ENCODE measurements around the gene TIMELESS. TPM values are rescaled to one million over a fixed set of nuclear protein-coding genes. Genes with fewer than 3 reads are reported as not detected.

The TIMELESS gene
- total and polyA plus RNA-seq, 10 of the 15 experiments (the other 5 are each of a cell fraction or from before 2014, with no cell fraction given), result 5.8 to 57.8 (median 31.8) TPM

DNA sequence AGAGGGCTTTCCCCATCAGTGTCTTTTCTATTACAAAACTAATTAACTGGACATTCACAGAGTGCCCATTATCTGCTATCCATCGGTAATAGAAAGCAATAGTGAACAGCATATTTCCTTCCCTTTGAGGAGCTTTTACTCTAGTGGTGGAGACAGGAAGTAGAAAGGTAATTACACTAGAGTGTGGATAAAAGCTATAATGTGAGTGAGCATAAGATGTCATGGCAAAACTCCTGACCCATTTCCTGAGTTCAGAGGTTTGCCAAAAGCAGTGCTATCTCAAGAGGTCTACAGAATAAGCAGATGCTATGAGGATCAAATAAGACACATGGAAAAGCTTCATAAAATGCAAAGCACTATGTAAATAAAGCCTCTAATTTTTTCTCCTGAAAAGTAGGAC lies 24.0 kb downstream of the TIMELESS start (continued):
- TF ChIP-seq, protein P1, sequence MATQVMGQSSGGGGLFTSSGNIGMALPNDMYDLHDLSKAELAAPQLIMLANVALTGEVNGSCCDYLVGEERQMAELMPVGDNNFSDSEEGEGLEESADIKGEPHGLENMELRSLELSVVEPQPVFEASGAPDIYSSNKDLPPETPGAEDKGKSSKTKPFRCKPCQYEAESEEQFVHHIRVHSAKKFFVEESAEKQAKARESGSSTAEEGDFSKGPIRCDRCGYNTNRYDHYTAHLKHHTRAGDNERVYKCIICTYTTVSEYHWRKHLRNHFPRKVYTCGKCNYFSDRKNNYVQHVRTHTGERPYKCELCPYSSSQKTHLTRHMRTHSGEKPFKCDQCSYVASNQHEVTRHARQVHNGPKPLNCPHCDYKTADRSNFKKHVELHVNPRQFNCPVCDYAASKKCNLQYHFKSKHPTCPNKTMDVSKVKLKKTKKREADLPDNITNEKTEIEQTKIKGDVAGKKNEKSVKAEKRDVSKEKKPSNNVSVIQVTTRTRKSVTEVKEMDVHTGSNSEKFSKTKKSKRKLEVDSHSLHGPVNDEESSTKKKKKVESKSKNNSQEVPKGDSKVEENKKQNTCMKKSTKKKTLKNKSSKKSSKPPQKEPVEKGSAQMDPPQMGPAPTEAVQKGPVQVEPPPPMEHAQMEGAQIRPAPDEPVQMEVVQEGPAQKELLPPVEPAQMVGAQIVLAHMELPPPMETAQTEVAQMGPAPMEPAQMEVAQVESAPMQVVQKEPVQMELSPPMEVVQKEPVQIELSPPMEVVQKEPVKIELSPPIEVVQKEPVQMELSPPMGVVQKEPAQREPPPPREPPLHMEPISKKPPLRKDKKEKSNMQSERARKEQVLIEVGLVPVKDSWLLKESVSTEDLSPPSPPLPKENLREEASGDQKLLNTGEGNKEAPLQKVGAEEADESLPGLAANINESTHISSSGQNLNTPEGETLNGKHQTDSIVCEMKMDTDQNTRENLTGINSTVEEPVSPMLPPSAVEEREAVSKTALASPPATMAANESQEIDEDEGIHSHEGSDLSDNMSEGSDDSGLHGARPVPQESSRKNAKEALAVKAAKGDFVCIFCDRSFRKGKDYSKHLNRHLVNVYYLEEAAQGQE (IDR thresholded peaks at IDR 0.05; ENCODE audit: low read depth, low read length), result no peak
- TF ChIP-seq POU2F2 (IDR thresholded peaks at IDR 0.05; ENCODE audit: borderline replicate concordance, low read depth, low read length) (no peak), HDGF (IDR thresholded peaks at IDR 0.05) (no peak), NBN (IDR thresholded peaks at IDR 0.05) (no peak)

DNA sequence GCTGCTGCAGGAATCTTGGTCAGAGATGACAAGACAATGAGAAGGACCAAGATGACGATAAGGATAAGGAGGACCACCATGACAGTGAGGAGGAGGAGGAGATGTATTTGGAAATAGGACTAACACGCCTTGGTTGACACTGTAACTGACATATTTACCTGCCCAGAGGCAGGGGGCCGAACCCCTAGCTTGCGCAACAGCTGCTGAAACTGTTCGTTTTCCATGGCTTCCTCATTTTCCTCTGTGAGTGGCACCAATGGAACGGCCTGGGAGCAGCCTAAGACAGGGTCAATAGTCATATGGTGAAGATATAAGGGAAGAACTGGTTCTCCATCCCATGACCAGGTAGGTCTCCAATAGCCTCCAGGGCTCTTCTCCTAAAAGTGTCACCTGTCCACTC lies 28.8 kb downstream of the TIMELESS start:
- Histone ChIP-seq H3K9ac (ENCODE audit: control insufficient read depth, insufficient read depth, low read length) (no peak overlapping the region), H3K4me3 (no peak overlapping the region), H3K4me1 (ENCODE audit: control insufficient read depth, insufficient read depth, low read length) (no peaks in the 10 kb centered on the region), H3K4me2 (ENCODE audit: control insufficient read depth, insufficient read depth) (no peak overlapping the region), H3K79me2 (ENCODE audit: control insufficient read depth, insufficient read depth, low read length) (no peaks in the 10 kb centered on the region), H3K27ac (ENCODE audit: control insufficient read depth, insufficient read depth) (no peak overlapping the region), H2AFZ (ENCODE audit: control insufficient read depth, low read depth, low read length) (no peak overlapping the region), H3K36me3 (ENCODE audit: control insufficient read depth in 2 of 2, insufficient read depth in 2 of 2, low read length in 1 of 2) (peaks cover 16 to 33% of the 10 kb centered on the region in 2 experiments; a peak in 3 of 4 replicates), H4K20me1 (ENCODE audit: control insufficient read depth, insufficient read depth) (no peaks in the 10 kb centered on the region), H3K9me3 (replicated peaks; ENCODE audit: control insufficient read depth, insufficient read depth, low read length) (no peaks in the 10 kb centered on the region), H3K27me3 (replicated peaks in 1 of 2; ENCODE audit: control insufficient read depth in 2 of 2, insufficient read depth in 2 of 2, low read length in 1 of 2) (no peaks in the 10 kb centered on the region)
- CTCF ChIA-PET, result no interaction called here
- WGBS (ENCODE audit: insufficient coverage, insufficient replicate concordance, low lambda C conversion rate, missing lambda C conversion rate), result 94% methylated on average over 6 of the region's 6 CpGs
- in situ Hi-C loops (cut with MboI), result no loop called here
- ATAC-seq, result no peak
- RAD21 ChIA-PET (ENCODE audit: unreplicated experiment), result no interaction called here
- POLR2A ChIA-PET, result no interaction called here
- BruUV-seq (replicated peaks), result no TSS peak
- intact Hi-C loops (cut with micrococcal nuclease; ENCODE audit: unreplicated experiment), result no loop called here
- FAIRE-seq, result no peak
- no peak for DNase-seq (ENCODE audit: low read depth, low spot score)
- SMC1A ChIA-PET (ENCODE audit: uncharacterized antibody, unreplicated experiment), result no interaction called here
- TF ChIP-seq PML (IDR thresholded peaks at IDR 0.05; ENCODE audit: low read length) (no peak), IRF4 (IDR thresholded peaks at IDR 0.05; ENCODE audit: low read depth, low read length) (no peak), RUNX3 (IDR thresholded peaks at IDR 0.05; ENCODE audit: low read length) (no peak), TCF3 (IDR thresholded peaks at IDR 0.05; ENCODE audit: borderline replicate concordance, insufficient read depth, low read depth, low read length) (no peak), STAT3 (IDR thresholded peaks at IDR 0.05; ENCODE audit: low read depth, low read length) (no peak), ZSCAN29 (IDR thresholded peaks at IDR 0.05) (no peak), IKZF2 (IDR thresholded peaks at IDR 0.05) (no peak), ASH2L (IDR thresholded peaks at IDR 0.05; ENCODE audit: borderline replicate concordance, low read depth) (no peak), MTA3 (IDR thresholded peaks at IDR 0.05; ENCODE audit: borderline replicate concordance, low read length) (no peak), CBX3 (IDR thresholded peaks at IDR 0.05; ENCODE audit: borderline replicate concordance, low read depth) (no peak), MYC (IDR thresholded peaks at IDR 0.05; ENCODE audit: insufficient read depth, insufficient read length, insufficient replicate concordance, low read length, severe bottlenecking) (no peak), NR2C2 (IDR thresholded peaks at IDR 0.05; ENCODE audit: borderline replicate concordance, control insufficient read depth, insufficient read length, low read depth) (no peak), SUZ12 (IDR thresholded peaks at IDR 0.05; ENCODE audit: unreplicated experiment) (no peak)
- TF ChIP-seq, protein P2, sequence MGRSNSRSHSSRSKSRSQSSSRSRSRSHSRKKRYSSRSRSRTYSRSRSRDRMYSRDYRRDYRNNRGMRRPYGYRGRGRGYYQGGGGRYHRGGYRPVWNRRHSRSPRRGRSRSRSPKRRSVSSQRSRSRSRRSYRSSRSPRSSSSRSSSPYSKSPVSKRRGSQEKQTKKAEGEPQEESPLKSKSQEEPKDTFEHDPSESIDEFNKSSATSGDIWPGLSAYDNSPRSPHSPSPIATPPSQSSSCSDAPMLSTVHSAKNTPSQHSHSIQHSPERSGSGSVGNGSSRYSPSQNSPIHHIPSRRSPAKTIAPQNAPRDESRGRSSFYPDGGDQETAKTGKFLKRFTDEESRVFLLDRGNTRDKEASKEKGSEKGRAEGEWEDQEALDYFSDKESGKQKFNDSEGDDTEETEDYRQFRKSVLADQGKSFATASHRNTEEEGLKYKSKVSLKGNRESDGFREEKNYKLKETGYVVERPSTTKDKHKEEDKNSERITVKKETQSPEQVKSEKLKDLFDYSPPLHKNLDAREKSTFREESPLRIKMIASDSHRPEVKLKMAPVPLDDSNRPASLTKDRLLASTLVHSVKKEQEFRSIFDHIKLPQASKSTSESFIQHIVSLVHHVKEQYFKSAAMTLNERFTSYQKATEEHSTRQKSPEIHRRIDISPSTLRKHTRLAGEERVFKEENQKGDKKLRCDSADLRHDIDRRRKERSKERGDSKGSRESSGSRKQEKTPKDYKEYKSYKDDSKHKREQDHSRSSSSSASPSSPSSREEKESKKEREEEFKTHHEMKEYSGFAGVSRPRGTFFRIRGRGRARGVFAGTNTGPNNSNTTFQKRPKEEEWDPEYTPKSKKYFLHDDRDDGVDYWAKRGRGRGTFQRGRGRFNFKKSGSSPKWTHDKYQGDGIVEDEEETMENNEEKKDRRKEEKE (IDR thresholded peaks at IDR 0.05), result no peak
- TF ChIP-seq, protein P3, sequence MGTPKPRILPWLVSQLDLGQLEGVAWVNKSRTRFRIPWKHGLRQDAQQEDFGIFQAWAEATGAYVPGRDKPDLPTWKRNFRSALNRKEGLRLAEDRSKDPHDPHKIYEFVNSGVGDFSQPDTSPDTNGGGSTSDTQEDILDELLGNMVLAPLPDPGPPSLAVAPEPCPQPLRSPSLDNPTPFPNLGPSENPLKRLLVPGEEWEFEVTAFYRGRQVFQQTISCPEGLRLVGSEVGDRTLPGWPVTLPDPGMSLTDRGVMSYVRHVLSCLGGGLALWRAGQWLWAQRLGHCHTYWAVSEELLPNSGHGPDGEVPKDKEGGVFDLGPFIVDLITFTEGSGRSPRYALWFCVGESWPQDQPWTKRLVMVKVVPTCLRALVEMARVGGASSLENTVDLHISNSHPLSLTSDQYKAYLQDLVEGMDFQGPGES (IDR thresholded peaks at IDR 0.05), result no peak

Measured in GM12878 (cell line).